GM19043 (cell line): ENCODE measurements around the gene SHROOM3.

Experiments used
- ATAC-seq: cut with Tn5 transposase; IDR thresholded peaks from one replicate; pipeline ENCODE4 v1.9.1; 2021; ENCODE audit warnings: low read depth; ENCODE audit not compliant: unreplicated experiment

SHROOM3 gene

DNA sequence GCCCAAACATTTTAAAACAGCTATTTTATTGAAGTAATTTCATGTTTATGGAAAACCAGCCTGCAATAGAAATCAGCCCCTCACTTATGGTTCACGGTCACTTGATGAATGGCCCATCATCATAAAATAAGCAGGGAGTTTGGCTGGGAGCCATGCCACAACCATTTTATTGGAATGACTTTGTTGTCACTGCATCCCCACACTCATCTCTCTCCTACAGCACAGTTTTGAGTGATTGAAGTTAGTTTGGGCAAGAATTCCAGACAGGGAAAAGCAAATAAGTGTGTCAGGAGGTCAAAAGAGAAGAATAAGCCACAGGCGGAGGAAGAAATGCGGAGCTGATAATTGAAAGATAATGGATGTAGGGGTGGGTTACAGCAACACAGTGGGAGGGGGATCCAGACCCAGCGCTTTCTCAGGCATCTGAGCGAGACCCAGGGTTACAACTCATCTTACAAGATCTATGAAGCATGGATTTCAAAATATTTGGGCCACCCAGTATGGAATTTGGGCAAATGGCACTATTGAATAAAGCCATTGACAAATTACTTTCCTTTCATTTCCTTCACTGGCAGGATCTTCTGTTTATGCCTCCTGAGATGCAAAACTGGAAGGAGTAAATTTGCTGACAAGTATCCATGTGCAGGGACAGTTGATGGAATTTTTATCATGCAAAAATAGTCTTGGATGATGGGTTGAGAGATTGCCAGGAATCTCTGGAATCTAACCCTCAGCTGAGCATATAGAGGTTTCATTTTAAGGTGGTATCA is 100.8 kb downstream of the SHROOM3 start:
- ATAC-seq: no peak

DNA sequence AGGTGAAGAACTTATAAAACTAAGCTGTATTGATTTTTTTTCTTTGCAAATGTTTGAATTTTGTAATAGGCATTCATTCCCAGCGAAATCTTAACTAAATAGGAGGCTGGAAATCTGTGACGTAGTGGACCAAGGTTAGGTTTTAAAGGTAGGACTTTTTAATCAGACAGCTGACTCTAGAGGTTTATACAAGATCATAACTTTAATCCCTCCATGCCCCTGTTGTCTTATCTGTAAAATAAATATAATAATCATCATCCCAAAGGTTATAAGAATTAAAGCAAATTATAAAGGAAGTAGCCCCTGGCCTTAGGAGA is 101.3 kb downstream of the SHROOM3 start:
- ATAC-seq: no peak

DNA sequence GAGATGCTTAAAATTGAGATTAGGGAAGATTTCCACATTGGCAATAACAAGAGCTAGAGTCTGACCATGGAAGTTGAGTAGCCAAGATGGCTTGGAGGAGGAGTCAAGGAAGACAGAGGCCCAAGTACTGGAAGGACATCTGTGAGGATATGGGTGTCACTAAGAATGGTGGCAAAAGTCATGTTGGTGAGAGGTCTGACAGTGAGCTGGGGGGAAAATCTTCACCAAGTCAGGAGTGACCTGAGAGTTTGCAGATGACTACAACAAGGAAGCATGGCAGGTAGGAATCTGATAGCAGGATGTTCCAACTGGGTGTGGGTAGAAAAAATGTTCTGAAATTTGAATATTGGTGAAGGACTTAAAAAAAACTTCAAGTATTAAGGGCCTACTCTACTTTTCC is 103.3 kb downstream of the SHROOM3 start:
- no peak for ATAC-seq

DNA sequence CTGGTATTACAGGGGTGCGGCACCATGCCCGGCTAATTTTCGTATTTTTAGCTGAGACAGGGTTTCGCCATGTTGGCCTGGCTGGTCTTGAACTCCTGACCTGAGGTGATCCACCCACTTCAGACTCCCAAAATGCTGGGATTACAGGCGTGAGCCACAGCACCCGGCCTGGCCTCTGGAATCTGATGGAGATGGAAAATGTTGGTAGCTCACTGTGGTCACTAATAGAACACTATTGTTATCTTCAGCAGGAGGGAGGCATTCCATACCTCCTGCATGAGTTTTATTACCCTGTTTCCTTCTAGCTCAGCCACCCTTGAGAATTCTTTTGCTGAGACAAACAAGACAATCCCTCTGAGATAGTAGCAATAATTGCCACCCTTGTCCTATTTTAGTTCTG is 105.0 kb downstream of the SHROOM3 start:
- no peak for ATAC-seq

DNA sequence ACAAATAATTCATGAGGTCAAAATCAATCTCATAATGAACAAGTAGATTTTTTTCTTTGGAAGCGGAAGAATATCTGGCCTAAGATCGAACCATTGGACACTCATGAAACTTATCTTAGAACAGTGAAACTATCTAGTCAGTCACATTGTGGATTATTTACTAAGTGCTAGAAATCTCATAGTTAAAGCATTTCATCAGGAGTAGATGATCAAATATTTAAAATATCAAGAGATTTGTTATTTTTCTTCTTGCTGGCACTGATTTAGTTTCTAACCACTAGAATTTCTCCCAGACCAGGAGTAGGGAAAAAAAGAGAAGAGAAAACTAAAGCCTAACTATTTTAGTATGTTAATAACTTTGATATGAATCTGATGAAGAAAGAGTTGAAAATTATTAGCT is 105.5 kb downstream of the SHROOM3 start:
- no peak for ATAC-seq

DNA sequence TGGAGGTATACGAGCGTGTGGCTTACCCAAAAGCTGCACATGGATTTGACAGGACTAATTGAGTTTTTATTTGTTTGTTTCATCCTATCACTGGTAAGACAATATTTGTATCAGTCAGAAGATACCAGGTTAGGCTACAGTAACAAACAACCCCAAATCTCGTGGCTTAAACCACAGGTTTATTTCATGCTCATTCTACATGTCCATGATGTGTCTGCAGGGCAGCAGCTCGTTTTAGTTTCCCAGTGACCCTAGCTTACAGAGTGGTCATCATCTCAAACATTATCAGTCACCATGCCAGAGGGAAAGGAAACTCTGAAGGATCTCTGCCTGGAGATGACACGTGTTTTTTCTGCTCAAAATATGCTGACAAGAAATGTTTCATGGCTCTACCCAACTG is 108.3 kb downstream of the SHROOM3 start:
- ATAC-seq: no peak

DNA sequence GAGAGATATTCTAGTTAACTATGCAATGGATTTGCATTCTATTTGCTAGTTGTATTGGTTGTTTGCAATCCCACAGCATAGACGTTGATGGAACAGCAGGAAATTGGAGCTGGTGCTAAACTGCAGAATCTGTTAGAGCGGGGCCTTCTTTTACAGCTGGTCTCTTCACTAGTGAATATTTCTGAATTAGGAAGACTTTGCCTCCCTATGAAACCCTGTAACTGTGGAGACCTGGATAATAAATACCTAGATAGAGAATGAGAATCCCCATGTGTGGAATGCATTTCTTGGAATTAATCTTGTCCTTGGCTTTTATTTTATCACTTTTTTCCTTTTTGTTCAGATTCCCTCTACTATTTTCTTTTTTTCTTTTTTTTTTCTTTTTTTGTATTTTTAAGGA is 109.7 kb downstream of the SHROOM3 start:
- no peak for ATAC-seq

DNA sequence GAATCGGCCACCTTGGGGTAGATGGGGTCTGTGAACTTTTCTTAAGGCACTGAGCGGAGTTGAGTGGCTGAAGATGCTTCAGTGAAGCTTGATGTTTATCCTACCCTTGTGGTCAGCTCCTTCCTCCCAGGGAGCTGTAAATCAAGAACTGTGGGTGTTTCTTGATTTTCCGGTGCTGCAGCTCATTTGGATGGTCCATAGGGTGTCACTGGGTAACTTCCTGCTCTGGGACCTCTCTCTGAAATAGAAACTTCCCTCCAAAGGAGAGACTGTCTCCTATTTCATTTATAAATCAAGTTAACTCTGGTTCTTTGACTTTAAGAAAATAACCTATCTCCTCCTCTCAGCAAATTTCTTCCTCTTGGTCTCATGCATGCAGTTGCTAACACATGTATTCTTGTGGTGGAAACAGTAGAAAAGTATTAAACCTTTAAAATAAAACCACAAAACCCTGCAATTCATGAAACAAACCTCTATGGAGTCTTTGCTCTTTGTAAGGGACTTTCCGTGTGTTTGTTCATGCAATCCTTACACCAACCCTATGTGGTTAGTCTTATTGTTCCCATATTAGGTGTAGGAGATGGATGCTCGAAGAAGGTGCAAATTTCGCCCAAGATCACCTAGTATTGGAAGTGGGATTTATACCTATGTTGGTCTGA is 110.3 kb downstream of the SHROOM3 start:
- ATAC-seq: no peak

DNA sequence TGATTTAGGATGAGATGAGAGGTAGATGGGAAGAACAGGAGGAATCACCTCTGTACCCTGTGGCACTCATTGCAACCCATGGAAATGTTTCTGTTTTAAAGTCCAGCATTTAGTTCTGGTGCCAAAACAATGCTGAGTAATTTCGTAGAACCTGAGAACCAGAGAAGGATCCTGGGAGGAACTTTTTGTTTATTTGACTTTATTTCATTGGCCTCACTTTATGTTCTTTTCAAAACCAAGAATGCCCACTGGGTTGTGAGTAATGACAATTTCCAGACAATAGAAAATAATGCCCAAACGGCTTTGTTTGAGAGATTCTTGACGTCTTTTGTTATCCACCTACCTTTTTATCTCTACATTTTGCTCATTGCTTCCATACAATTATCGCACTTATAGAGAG is 111.3 kb downstream of the SHROOM3 start:
- no peak for ATAC-seq

DNA sequence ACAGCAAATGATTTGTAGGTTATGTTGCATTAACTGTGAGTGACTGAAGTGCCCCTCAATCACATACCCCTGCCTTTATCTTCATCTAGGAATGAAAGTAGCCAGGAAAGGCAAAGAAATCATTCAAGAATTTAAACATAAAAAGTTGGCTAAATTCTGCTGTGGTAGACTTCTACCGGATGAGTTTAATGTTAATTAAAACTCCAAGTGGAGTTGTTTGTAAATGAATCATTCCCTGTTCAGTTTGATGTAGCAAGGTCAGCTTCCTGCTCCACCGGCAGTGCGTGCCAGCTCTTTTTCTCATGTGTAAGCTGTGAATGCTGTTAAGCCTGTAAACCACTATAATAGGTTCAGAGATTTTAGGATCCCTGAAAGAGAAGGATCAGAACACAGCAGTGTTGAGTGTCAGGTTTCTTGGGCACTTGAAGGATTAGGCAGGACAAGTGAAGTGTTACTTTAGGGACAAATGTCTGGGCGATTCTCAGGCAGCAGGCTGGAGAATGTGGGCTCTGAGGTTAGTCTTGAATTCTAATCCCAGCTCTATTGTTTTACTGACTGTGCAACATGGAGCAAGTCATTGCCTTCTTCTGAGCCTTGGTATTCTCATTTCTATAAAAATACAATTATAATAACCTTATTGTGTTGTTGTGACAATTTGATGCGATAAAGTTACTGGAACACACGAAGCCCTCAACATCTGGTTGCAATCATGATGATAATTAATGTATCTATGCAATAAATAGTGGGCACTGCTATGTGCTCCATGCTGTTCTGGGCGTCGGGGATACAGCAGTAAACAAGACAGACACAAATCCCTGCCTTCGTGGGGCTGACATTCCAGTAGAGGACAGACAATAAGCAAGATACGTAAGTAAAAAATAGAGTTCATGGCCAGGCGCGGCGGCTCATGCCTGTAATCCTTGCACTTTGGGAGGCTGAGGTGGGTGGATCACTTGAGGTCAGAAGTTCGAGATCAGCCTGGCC is 112.0 kb downstream of the SHROOM3 start:
- no peak for ATAC-seq

DNA sequence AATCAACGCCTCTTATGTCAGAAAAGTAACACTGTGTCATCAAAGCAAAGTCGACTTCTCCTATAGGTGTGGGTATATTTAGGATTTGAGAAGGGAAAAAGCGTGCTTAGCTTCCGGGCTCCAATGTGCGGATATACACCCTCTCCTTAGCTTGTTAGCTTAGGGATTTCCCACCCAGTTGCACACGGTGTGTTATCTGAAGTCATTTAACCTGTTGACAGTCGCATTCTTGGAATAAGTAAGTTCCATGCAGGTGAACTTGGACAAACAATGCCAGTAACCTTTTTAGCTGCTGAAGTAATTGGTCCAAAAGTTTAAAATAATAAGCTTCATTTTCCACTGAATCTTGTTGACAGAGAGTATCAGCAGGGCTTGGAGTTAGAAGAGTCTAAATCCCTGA is 113.7 kb downstream of the SHROOM3 start:
- no peak for ATAC-seq

DNA sequence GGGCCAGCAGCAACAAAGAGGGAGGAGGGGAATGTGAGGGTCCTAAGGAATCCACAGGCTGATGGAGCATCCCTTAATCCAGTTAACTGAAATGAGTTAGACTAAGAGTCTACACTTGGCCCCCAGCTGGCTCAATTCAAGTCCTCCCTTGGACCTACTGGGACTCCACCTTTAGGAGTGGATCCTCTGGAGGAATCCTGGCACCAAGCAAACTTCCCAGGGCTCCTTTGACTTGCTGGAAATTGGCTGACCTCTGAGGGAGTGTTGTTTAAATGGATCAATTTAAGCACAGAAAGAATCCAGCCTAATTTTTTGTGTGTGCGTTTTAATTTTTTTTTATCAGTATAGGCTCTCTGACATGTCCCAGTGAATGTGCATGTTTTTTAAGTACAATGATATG is 114.7 kb downstream of the SHROOM3 start:
- ATAC-seq: no peak

DNA sequence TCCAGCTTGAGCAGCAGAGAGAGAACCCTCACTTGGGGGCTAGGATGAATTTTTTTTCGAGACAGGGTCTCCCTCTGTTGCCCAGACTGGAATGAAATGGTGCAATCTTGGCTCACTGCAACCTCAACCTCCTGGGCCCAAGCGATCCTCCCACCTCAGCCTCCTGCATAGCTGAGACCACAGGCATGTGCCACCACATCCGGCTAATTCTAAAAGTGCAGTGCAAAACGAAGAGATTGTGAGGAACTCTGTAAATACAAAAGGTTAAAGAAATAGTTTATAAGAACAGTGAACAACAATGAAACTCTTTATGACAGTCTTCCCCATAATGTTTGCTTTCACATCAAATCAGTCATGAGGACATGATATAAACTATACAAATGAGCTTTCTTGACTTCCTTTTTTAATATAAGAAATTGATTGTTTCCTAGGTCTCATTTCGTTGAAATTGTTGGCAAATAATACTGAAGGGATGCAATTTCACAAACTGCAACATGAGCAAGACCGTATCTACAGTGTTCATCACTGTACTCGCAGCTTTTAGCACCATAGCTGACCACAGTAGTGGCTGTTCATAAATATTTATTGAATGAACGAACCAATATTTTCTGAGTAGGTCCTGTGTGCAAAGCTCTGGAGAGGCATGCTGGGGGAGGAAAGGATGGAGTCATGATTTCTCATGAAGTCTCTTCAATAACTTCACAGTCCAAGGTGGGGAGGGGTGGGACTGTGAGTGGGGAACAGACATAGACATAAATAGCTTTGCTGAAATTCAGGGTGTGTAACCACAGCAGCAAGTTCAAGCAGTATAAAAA is 116.1 kb downstream of the SHROOM3 start:
- no peak for ATAC-seq

DNA sequence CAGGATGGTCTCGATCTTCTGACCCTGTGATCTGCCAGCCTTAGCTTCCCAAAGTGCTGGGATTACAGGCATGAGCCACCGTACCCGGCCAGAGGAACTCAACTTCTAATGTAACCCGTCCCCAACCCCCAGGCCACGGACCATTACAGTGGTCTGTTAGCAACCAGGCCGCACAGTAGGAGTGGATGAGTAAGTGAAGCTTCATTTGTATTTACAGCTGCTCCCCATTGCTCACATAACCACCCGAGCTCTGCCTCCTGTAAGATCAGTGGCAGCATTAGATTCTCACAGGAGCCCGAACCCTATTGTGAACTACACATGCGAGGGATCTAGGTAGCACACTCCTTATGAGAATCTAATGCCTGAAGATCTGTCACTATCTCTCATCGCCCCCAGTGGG is 119.6 kb downstream of the SHROOM3 start:
- no peak for ATAC-seq

DNA sequence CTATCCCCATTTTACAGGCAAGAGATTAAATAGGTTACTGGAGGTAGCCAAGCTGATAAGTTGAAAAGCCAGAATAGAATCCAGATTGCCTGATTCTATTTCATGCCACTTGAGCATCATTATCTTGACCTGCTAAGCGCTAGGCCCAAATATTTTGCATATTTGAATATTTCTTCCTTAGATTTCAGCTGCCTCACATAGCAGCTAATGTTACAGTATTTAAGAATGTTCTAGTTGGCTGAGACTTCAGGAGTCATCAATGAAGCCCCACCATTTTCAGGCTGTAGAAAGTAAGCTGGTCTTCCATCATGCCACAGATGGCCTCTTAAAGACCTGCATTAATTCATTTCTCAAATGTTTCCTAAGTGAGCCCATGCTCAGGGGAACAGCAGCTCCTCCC is 121.4 kb downstream of the SHROOM3 start:
- no peak for ATAC-seq

DNA sequence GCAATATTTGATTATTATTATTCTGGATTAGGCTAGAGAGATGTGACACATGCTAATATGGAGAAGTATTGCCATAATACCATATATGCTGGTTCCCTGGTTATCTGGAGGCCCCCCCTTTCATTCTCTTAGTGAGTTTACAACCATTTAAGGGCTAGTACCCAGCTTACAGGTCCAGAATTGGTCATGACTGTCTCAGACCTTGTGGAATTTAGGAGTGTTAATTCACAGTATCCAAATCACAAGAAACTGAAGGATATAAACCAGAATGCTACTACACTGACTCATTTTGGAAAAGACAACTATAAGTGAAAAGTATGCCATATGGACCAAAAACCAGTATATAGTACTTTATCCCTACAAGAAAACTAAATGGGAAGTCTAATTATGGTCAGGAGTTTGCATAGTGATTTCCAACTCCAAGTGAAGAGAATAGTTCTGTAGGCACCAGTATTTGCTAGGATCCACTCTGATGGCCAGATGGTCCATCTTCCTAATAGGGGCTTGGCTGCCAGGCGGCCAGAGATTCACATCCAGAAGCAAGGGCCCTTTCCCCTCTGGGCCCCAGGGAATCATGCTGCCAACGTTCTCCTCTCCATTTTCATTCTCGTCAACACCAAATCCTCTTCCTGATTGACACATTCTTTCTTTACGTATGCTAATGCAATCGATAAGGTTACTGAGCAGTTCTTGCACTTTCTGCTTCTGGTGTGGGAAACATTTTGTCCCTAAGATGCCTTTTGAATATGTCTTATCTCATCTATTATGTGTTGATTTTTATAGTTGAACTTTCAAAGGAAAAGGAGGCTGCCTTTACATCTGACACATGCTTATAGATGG is 123.6 kb downstream of the SHROOM3 start:
- no peak for ATAC-seq

DNA sequence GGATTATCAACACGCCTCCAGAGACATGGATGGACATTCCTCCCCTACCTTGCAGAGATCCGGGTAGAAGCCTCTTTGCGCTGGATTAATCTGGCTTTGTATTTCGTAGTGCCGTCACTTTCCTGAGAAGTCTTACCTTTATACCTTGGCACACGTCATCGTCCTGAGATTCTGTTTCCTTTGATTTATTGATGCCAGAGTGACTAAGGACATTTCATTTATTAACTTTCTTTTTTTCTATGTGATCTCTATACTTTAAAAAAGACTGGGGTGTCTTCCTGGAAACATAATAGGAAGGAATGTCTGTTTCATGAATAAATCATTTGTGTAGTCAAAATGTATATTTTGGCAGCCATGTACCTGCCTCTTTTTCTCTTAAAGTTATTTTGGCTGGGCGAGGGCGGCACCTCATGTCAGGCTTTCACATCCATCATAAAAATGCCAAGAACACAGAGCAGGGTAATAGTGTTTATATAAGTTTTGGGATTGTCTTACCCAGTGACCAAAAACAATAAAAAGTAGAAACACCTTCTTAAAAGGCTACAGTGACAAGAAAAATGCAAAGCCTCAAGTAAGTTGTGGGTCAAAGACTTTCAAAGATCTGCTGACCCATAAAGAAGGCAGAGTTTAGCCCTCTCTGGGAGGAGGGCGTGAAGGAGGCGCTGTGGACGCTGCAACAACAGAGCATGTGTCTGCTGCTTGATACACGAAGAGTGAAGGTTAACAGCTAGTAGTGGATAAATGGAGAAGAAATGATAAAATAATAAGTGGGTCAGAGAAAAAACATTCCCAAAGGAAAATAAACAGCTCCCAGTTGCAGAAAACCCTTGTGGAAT is 124.4 kb downstream of the SHROOM3 start:
- no peak for ATAC-seq

DNA sequence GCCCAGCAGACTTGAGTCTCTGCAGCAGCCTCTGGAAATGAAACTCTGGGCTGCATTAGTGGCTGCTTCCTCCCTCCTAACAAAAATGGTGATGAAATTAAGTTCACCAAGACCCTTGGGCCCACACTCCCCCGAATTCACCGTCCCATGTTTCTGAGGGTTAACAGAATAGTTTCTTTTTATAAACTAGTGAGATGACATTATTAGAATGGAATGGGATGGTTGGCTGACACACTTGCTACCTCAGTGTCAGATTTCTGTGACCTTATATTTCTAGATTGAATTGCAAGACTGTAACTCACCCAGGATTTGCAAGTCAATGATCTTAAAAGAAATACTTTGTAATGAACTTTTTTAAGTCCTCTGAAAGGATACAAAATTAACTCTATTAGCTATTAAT is 127.1 kb downstream of the SHROOM3 start:
- ATAC-seq: no peak
